Spleen (tissue), 11 donors: ENCODE data around the gene ABI3. TPM values are rescaled to one million over a fixed set of nuclear protein-coding genes. Genes with fewer than 3 reads are reported as not detected.

Source experiments
- DNase-seq: peaks from one replicate; pipeline ENCODE4 v3.0.0-alpha.2; 2020
- H3K27ac ChIP-seq, 8 donors: fragments of 200-600 bp; sonication (generic) in 7 of 8; 1 replicate in 4 of 8; 2 replicates in 4 of 8; pipeline versions ENCODE4 v1.5.0 to v1.8.0; 2016 to 2021; ENCODE audit warnings: inconsistent platforms in 4 of 8, mild to moderate bottlenecking in 4 of 8, moderate library complexity in 1 of 8
- H3K27me3 ChIP-seq, 7 donors: fragments of 200-600 bp; sonication (generic) in 6 of 7; replicated peaks in 1 of 7; 1 replicate in 4 of 7; 2 replicates in 3 of 7; pipeline versions ENCODE4 v1.5.0 to v1.8.0; 2016 to 2021; ENCODE audit warnings: inconsistent platforms in 3 of 7, mild to moderate bottlenecking in 1 of 7
- H3K36me3 ChIP-seq, 6 donors: fragments of 200-600 bp; sonication (generic) in 5 of 6; 1 replicate in 4 of 6; 2 replicates in 2 of 6; pipeline versions ENCODE4 v1.5.0 to v1.8.0; 2016 to 2021; ENCODE audit warnings: inconsistent platforms in 2 of 6
- H3K4me1 ChIP-seq, 6 donors: fragments of 200-600 bp; sonication (generic) in 5 of 6; 1 replicate in 3 of 6; 2 replicates in 3 of 6; pipeline versions ENCODE4 v1.5.0 to v1.8.0; 2016 to 2021; ENCODE audit warnings: inconsistent platforms in 3 of 6
- H3K4me3 ChIP-seq, 8 donors: fragments of 200-600 bp; sonication (generic) in 7 of 8; 1 replicate in 4 of 8; 2 replicates in 4 of 8; pipeline versions ENCODE4 v1.5.0 to v1.8.0; 2016 to 2021; ENCODE audit warnings: inconsistent platforms in 4 of 8, mild to moderate bottlenecking in 4 of 8, moderate library complexity in 2 of 8
- H3K9me3 ChIP-seq, 8 donors: fragments of 200-600 bp; sonication (generic) in 7 of 8; 1 replicate in 4 of 8; 2 replicates in 4 of 8; pipeline versions ENCODE4 v1.5.0 to v1.8.0; 2016 to 2021; ENCODE audit warnings: inconsistent platforms in 4 of 8
- POLR2A ChIP-seq, 3 donors: fragments of 450-650 bp; IDR thresholded peaks; one replicate each; pipeline ENCODE4 v1.5.1; 2017; ENCODE audit warnings: antibody characterized with exemption in 3 of 3, mild to moderate bottlenecking in 1 of 3
- POLR2AphosphoS5 ChIP-seq, 3 donors: sonication (generic); formaldehyde crosslinking; IDR thresholded peaks; one replicate each; pipeline ENCODE4 v1.5.1; 2017; ENCODE audit warnings: antibody characterized with exemption in 3 of 3
- WGBS, 5 donors: extraction: QIAGEN DNeasy Blood & Tissue Kit in 3 of 5; methylation state at CpG; one replicate each; pipeline versions ENCODE4 v1.1.5 to v1.1.7; 2013 to 2018; 5-methylcytosine and 5-hydroxymethylcytosine counted together
- intact Hi-C: fragments of 100-400 bp; cut with DNase I; formaldehyde crosslinking; loops from one replicate; pipeline ENCODE4 v1.15.0; 2023; ENCODE audit warnings: low total_unique reads
- polyA plus RNA-seq, 3 donors: library from polyadenylated mRNA; stranded (reverse); fragments of 200-250 nt; gene quantifications; one replicate each; pipeline ENCODE4 v1.2.1, GENCODE V29; 2013
- total RNA-seq, 7 donors: library from RNA; depleted of rRNA in 3 of 7; stranded (reverse); fragments of >200 nt in 3 of 7; fragmentation: NEBNext Ultra II Directional in 4 of 7; extraction: Animal tissue kit (Norgen Biotek cat#: 25700) in 4 of 7; gene quantifications; one replicate each; pipeline versions ENCODE4 v1.1.0 to v1.2.1, GENCODE V29; 2016 to 2021
- TF ChIP-seq, protein P1 (sequence below), 11 experiments: fragments of 200-600 bp in 7 of 11; fragments of 450-650 bp in 4 of 11; sonication (generic) in 4 of 11; IDR thresholded peaks in 8 of 11; conservative IDR thresholded peaks in 3 of 11; 1 replicate in 7 of 11; 2 replicates in 4 of 11; pipeline versions ENCODE4 v1.4.0 to v1.8.0; 2016 to 2021; ENCODE audit warnings: antibody characterized with exemption in 11 of 11, inconsistent platforms in 4 of 11, mild to moderate bottlenecking in 1 of 11
- donor health status: healthy with polysubstance abuse.
- donor health status: DM: no; HTN: no; CAD: no; lungs with moderate emphysema.
- donor health status: DM: no; HTN: no; CAD: no.
- donor health status: Bipolar disorder and iron deficiency.
- donor health status: healthy.
- donor health status: DM: no; HTN: no; CAD: no.
- donor health status: DM: yes; HTN: yes; CAD: no.

The ABI3 gene
- total and polyA plus RNA-seq, 10 donors = 51.3 to 121 (median 82.3) TPM

DNA sequence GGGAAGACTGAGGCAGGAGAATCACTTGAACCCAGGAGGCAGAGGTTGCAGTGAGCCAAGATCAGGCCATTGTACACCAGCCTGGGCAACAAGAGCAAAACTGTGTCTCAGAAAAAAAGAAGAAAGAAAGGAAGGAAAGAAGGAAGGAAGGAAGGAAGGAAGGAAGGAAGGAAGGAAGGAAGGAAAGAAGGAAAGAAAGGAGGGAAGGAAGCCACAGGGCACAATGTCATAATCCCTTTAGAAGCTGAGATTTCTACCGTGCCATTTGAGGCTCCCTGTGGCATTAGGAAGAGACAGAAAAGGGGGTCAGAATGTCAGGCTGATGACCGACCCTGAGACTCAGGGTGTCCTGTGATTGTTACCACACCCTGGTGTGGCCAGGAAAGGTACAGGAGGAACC, 6.7 kb upstream of the ABI3 start:
- H3K36me3 ChIP-seq = peaks cover 0 to 10% (median 0%) of the 10 kb centered on the region in 6 donors
- H3K27me3 ChIP-seq = no peaks in the 10 kb centered on the region
- peaks cover 2 to 30% (median 11%) of the 10 kb centered on the region in 6 donors for H3K4me1 ChIP-seq
- TF ChIP-seq POLR2AphosphoS5 (IDR thresholded peaks at IDR 0.05) = no peak
- TF ChIP-seq POLR2A (IDR thresholded peaks at IDR 0.05) = no peak
- TF ChIP-seq, protein P1, sequence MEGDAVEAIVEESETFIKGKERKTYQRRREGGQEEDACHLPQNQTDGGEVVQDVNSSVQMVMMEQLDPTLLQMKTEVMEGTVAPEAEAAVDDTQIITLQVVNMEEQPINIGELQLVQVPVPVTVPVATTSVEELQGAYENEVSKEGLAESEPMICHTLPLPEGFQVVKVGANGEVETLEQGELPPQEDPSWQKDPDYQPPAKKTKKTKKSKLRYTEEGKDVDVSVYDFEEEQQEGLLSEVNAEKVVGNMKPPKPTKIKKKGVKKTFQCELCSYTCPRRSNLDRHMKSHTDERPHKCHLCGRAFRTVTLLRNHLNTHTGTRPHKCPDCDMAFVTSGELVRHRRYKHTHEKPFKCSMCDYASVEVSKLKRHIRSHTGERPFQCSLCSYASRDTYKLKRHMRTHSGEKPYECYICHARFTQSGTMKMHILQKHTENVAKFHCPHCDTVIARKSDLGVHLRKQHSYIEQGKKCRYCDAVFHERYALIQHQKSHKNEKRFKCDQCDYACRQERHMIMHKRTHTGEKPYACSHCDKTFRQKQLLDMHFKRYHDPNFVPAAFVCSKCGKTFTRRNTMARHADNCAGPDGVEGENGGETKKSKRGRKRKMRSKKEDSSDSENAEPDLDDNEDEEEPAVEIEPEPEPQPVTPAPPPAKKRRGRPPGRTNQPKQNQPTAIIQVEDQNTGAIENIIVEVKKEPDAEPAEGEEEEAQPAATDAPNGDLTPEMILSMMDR (IDR thresholded peaks at IDR 0.05 in 8 of 11, conservative IDR thresholded peaks at IDR 0.05 in 3 of 11) = no peak
- WGBS, 5 donors = 56 to 81% (median 65%) methylated on average over 2 of the region's 2 CpGs
- H3K4me3 ChIP-seq = no peak overlapping the region
- H3K9me3 ChIP-seq = no peaks in the 10 kb centered on the region
- intact Hi-C loops = no loop called here
- DNase-seq = no peak
- no peak overlapping the region for H3K27ac ChIP-seq

DNA sequence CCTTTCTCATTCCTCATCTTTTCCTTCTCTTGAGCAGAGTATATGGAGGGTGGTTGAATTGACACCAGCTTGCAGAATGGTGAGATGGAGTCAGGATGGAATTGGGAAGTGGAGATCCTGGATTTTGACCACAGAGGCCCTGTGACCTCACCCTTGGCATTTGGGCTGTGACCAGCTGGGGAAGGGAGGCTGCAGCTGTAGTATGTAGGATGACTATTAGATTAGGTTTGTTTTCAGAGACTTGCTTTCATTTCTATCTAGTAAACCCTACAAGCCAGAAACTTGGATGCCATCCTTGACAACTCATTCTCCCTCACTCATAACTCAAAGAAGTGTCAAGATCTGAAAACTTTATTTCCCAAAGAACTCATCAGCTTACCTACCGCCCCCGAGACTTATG, 6.0 kb upstream of the ABI3 start:
- Histone ChIP-seq H3K36me3 (peaks cover 0 to 10% (median 0%) of the 10 kb centered on the region in 6 donors), H3K27ac (no peak overlapping the region), H3K4me1 (peaks cover 9 to 37% (median 19%) of the 10 kb centered on the region in 6 donors), H3K4me3 (no peak overlapping the region), H3K27me3 (no peaks in the 10 kb centered on the region), H3K9me3 (no peaks in the 10 kb centered on the region)
- 90 to 100% (median 96%) methylated on average over 2 of the region's 2 CpGs for WGBS, 5 donors
- peak; percentile 6 for DNase-seq
- intact Hi-C loops = no loop called here
- TF ChIP-seq POLR2A (IDR thresholded peaks at IDR 0.05) (no peak), POLR2AphosphoS5 (IDR thresholded peaks at IDR 0.05) (no peak)
- TF ChIP-seq, protein P1 (IDR thresholded peaks at IDR 0.05 in 8 of 11, conservative IDR thresholded peaks at IDR 0.05 in 3 of 11) = no peak

DNA sequence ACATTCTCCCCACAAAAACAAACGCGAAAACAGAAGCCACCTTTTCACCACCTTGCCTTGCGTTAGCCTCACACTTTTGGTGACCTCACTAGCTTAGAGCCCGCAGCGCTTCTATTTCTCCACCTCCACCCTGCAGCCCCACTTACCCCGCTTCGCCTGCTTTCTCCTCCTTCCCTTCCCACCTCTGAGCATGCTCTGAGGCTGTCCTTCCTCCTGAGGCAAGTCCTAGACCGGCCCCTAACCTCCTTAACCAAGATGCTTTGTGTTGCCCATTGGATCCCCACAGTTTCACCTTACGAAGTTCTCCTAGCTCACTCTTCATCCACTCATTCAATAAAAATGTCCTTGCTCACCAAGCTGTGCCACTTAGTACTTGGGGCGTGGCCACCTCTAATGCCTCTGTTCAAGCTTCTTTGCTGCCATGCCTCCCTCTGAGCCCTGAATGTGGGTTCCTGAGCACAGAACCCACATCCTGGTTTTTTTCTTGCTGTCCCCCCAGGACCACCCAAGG, 1.4 kb upstream of the ABI3 start:
- H3K9me3 ChIP-seq = no peaks in the 10 kb centered on the region
- peaks cover 29 to 73% (median 64%) of the 10 kb centered on the region in 6 donors for H3K4me1 ChIP-seq
- WGBS, 5 donors = 71 to 78% (median 75%) methylated on average over 10 of the region's 10 CpGs
- peaks cover 0 to 22% (median 0%) of the 10 kb centered on the region in 6 donors for H3K36me3 ChIP-seq
- intact Hi-C loops = no loop called here
- TF ChIP-seq, protein P1 (IDR thresholded peaks at IDR 0.05 in 8 of 11, conservative IDR thresholded peaks at IDR 0.05 in 3 of 11) = no peak
- TF ChIP-seq POLR2AphosphoS5 (IDR thresholded peaks at IDR 0.05) (no peak), POLR2A (IDR thresholded peaks at IDR 0.05) (no peak)
- peak overlapping the region in 7 of 8 donors; percentile 80 to 94 (median 88) for H3K27ac ChIP-seq
- H3K27me3 ChIP-seq = no peaks in the 10 kb centered on the region
- H3K4me3 ChIP-seq = peak overlapping the region in 5 of 8 donors; percentile 63 to 88 (median 77)
- no peak for DNase-seq

DNA sequence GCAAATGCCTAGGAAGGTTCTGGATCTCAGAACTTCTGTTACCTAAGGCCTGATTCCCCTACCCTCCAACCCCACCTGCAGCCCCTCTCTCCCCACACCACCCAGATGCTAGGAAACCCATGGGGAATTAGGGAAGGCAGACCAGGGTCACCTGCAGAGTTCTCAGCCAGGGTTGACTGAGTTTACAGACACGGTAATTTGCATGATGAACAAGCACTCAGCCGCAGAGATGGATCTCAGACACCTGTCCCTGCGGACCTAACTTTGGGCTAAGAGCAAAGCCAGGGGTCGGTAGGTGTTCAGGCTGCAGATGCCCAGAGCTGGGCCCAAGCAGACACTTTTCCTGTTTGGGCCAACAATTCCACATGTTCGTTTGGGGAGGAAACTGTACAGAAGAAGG, 2.9 kb downstream of the ABI3 start:
- Histone ChIP-seq H3K27ac (peak overlapping the region; percentile 42 to 94 (median 87)), H3K4me3 (peak overlapping the region; percentile 18 to 88 (median 76)), H3K36me3 (peaks cover 0 to 43% (median 0%) of the 10 kb centered on the region in 6 donors), H3K9me3 (no peaks in the 10 kb centered on the region), H3K27me3 (no peaks in the 10 kb centered on the region), H3K4me1 (peaks cover 71 to 100% (median 99%) of the 10 kb centered on the region in 6 donors)
- DNase-seq = no peak
- TF ChIP-seq, protein P1 (IDR thresholded peaks at IDR 0.05 in 8 of 11, conservative IDR thresholded peaks at IDR 0.05 in 3 of 11) = no peak
- TF ChIP-seq POLR2AphosphoS5 (IDR thresholded peaks at IDR 0.05) (no peak), POLR2A (IDR thresholded peaks at IDR 0.05) (no peak)
- WGBS, 5 donors = 33 to 57% (median 48%) methylated on average over 4 to 5 of the region's 5 CpGs
- intact Hi-C loops = no loop called here
